DND-41 (cell line): ENCODE results near the gene FAM163B.

Source experiments
- ATAC-seq: fragments of 200-7000 bp; cut with Tn5 transposase; 3 replicates; pipeline ENCODE4 v1.9.1; 2021; ENCODE audit warnings: low read depth; ENCODE audit not compliant: insufficient read depth
- DNase-seq: peaks from one replicate; pipeline ENCODE4 v3.0.0-alpha.2; 2020
- H2AFZ ChIP-seq: 2 replicates; pipeline ENCODE4 v1.6.0; 2012; ENCODE audit warnings: low read depth, low read length
- H3K27ac ChIP-seq: 2 replicates; pipeline ENCODE4 v1.5.1; 2012; ENCODE audit warnings: low read length, inconsistent platforms
- H3K27me3 ChIP-seq: fragments of 200-600 bp; sonication (generic); 2 replicates; pipeline ENCODE4 v1.6.0; 2012; ENCODE audit warnings: low read length, mild to moderate bottlenecking, inconsistent platforms; ENCODE audit not compliant: insufficient read depth, poor library complexity
- H3K36me3 ChIP-seq: 2 replicates; pipeline ENCODE4 v1.5.1; 2012; ENCODE audit warnings: low read length, inconsistent platforms; ENCODE audit not compliant: insufficient read depth
- H3K4me1 ChIP-seq: 2 replicates; pipeline ENCODE4 v1.5.1; 2012; ENCODE audit warnings: mild to moderate bottlenecking, low read length; ENCODE audit not compliant: insufficient read depth
- H3K4me2 ChIP-seq: 2 replicates; pipeline ENCODE4 v1.6.0; 2012; ENCODE audit warnings: mild to moderate bottlenecking, moderate library complexity, low read length, inconsistent platforms; ENCODE audit not compliant: insufficient read depth
- H3K4me3 ChIP-seq, 2 experiments: fragments of 200-600 bp in 1 of 2; shearing (Covaris generic) in 1 of 2; 2 replicates each; pipeline ENCODE4 v1.5.1; 2012 to 2016; ENCODE audit warnings: inconsistent platforms in 2 of 2, low read length in 2 of 2, mild to moderate bottlenecking in 2 of 2, low read depth in 1 of 2, moderate library complexity in 1 of 2
- H3K79me2 ChIP-seq: 2 replicates; pipeline ENCODE4 v1.6.0; 2012; ENCODE audit warnings: low read length, inconsistent platforms; ENCODE audit not compliant: insufficient read depth
- H3K9ac ChIP-seq: 2 replicates; pipeline ENCODE4 v1.6.0; 2012; ENCODE audit warnings: low read depth, mild to moderate bottlenecking, inconsistent platforms, low read length, moderate library complexity
- H3K9me3 ChIP-seq: 2 replicates; pipeline ENCODE4 v1.5.1; 2012; ENCODE audit warnings: low read length, moderate library complexity, mild to moderate bottlenecking, inconsistent platforms; ENCODE audit not compliant: insufficient read depth, severe bottlenecking
- H4K20me1 ChIP-seq: 2 replicates; pipeline ENCODE4 v1.6.0; 2012; ENCODE audit warnings: low read length; ENCODE audit not compliant: insufficient read depth
- EZH2 ChIP-seq: IDR thresholded peaks from 3 replicates; pipeline ENCODE4 v1.6.1; 2012; ENCODE audit warnings: borderline replicate concordance, low read depth, mild to moderate bottlenecking, moderate library complexity, low read length, inconsistent platforms; ENCODE audit not compliant: severe bottlenecking
- TF ChIP-seq, protein P1 (sequence below): IDR thresholded peaks from 2 replicates; pipeline ENCODE4 v1.5.1; 2012; ENCODE audit warnings: borderline replicate concordance, low read length, moderate library complexity, mild to moderate bottlenecking; ENCODE audit not compliant: poor library complexity, severe bottlenecking; ENCODE audit errors: extremely low read depth

FAM163B gene

DNA sequence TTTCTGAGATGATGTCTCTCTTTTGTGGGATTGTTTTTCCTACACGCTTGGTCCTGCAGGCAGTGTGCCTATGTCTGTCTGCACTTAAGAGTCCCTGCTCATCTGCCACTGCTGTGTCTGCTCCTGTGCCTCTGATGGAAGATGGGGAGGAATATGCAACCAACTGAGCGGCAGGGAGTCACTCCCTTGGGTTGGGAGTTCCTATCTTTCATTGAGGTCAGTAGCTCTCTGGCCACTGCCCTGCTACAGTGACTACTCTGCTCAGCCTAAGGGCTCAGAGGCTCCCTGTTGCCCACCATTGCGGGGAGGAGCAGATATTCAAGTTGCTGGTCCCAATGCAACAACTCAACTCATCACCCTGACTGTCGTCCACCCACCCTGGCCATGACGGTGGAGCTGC, 13.4 kb upstream of the FAM163B start:
- no peak for TF ChIP-seq EZH2
- TF ChIP-seq, protein P1, sequence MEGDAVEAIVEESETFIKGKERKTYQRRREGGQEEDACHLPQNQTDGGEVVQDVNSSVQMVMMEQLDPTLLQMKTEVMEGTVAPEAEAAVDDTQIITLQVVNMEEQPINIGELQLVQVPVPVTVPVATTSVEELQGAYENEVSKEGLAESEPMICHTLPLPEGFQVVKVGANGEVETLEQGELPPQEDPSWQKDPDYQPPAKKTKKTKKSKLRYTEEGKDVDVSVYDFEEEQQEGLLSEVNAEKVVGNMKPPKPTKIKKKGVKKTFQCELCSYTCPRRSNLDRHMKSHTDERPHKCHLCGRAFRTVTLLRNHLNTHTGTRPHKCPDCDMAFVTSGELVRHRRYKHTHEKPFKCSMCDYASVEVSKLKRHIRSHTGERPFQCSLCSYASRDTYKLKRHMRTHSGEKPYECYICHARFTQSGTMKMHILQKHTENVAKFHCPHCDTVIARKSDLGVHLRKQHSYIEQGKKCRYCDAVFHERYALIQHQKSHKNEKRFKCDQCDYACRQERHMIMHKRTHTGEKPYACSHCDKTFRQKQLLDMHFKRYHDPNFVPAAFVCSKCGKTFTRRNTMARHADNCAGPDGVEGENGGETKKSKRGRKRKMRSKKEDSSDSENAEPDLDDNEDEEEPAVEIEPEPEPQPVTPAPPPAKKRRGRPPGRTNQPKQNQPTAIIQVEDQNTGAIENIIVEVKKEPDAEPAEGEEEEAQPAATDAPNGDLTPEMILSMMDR = no peak
- H3K36me3 ChIP-seq = no peaks in the 10 kb centered on the region

DNA sequence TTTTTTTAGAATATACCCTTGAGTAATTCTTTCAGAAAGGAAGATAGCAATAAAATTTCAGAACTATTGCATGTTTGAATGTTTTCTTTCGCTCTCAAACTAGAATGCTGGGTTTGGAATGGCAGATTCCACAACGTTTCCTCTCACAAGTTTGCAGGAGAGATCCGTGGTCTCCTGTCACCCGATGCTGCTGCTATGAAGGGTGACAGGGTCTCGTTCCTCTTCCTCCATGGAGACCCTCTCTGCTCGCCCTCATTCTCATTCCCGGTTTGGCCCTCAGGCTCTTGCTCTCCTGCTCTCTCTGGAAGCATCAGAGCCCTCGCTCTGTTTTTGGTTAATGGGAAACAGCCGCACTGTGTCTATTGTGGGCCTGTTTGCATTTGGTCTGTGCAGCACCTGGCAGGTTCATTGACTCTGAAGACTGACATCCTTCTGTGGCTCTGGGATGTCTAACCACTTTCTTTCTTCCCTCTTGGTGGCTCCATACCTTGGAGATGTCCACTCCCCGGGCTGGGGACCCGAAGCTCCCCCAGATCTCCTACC, 12.6 kb upstream of the FAM163B start:
- no peak overlapping the region for H3K27ac ChIP-seq
- H4K20me1 ChIP-seq = no peaks in the 10 kb centered on the region
- no peak overlapping the region for H3K9ac ChIP-seq
- H2AFZ ChIP-seq = no peak overlapping the region
- no peaks in the 10 kb centered on the region for H3K36me3 ChIP-seq
- TF ChIP-seq, protein P1 = no peak
- no peak for TF ChIP-seq EZH2
- no peak overlapping the region for H3K4me3 ChIP-seq
- H3K4me1 ChIP-seq = peaks cover 22% of the 10 kb centered on the region
- no peaks in the 10 kb centered on the region for H3K79me2 ChIP-seq
- no peaks in the 10 kb centered on the region for H3K27me3 ChIP-seq
- H3K4me2 ChIP-seq = no peak overlapping the region
- DNase-seq = no peak
- no peak for ATAC-seq
- H3K9me3 ChIP-seq = peaks cover 3% of the 10 kb centered on the region

More for the DNA sequence above, 13.4 kb upstream of the FAM163B start:
- no peak overlapping the region for H2AFZ ChIP-seq
- no peaks in the 10 kb centered on the region for H4K20me1 ChIP-seq
- H3K9me3 ChIP-seq = peaks cover 3% of the 10 kb centered on the region
- no peak for DNase-seq
- no peaks in the 10 kb centered on the region for H3K27me3 ChIP-seq
- H3K4me3 ChIP-seq = no peak overlapping the region
- no peak overlapping the region for H3K4me2 ChIP-seq
- no peak overlapping the region for H3K27ac ChIP-seq
- peaks cover 22% of the 10 kb centered on the region for H3K4me1 ChIP-seq
- no peak overlapping the region for H3K9ac ChIP-seq
- no peaks in the 10 kb centered on the region for H3K79me2 ChIP-seq
- ATAC-seq = no peak

DNA sequence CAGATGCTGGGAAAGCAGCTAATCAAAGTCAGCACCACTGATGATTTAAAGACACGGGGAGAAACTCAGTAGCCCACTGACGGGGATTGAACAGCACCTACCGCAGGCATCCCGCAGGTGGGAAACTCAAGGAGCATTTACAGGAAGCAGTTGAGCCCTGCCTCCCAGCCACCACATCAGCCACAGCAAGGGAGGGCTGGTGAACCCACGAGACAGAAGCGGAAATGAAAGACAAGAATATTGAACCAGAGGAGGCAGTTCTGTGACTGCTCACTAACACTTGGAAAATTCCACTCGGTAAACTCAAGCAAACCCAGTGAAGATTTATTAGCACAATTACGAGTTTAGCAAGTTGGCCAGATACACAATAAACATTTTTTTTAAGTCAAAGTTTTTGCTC, 10.6 kb upstream of the FAM163B start:
- Histone ChIP-seq H3K36me3 (no peaks in the 10 kb centered on the region), H4K20me1 (no peaks in the 10 kb centered on the region), H3K79me2 (no peaks in the 10 kb centered on the region), H3K27ac (peak overlapping the region; percentile 11; the same call in 1 of the 2 replicates), H2AFZ (no peak overlapping the region), H3K27me3 (no peaks in the 10 kb centered on the region), H3K9me3 (peaks cover under 1% of the 10 kb centered on the region), H3K4me2 (peak overlapping the region; percentile 43), H3K4me1 (peaks cover 22% of the 10 kb centered on the region), H3K4me3 (no peak overlapping the region), H3K9ac (no peak overlapping the region)
- ATAC-seq = peak; percentile 98
- no peak for TF ChIP-seq EZH2
- TF ChIP-seq, protein P1 = no peak
- peak; percentile 81 for DNase-seq
